Measurements from ENCODE around the gene ACTR10. TPM values are rescaled to one million over a fixed set of nuclear protein-coding genes. Genes with fewer than 3 reads are reported as not detected.

ACTR10 gene
- total RNA-seq, 4 donors from 2014 or later = 70.6 to 104 (median 88.8) TPM

DNA sequence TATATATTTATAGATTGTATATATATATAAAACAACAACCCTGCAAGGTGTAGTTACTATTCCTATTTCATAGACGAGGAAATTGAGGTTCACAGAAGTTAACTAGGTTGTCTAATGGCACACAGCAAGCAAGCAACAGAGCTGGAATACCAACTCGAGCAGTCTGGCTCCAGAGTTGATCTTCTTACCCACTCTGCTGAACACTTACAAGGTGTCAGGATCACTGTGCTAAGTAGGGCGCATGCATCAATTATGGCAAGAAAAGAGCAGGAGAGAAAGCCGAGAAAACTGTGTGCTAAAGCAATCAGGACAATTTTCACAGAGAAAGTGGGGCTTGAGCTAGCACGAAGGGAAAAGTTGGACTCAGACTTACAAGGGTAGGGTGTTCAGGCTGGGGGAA is 32.1 kb upstream of the ACTR10 start:
- Histone ChIP-seq H3K36me3 (no peaks in the 10 kb centered on the region), H3K27me3 (no peaks in the 10 kb centered on the region), H3K27ac (no peak overlapping the region), H3K9me3 (no peaks in the 10 kb centered on the region), H3K4me1 (peaks cover 0 to 3% of the 10 kb centered on the region in 2 donors), H3K4me3 (no peak overlapping the region)
- intact Hi-C loops (cut with DNase I; ENCODE audit: low total_unique reads) (loop anchor here (2.0 kb wide), 1 partner anchor 59 kb away; no protein-coding TSS in a partner anchor), in situ Hi-C loops (cut with MboI; ENCODE audit: low sequenced_read_pairs in 4 of 4) (loop anchor here in 1 of 4 donors (10.0 kb wide), 1 partner anchor 63 kb away; no protein-coding TSS in a partner anchor)
- TF ChIP-seq CTCF (IDR thresholded peaks at IDR 0.05 in 4 of 5, conservative IDR thresholded peaks at IDR 0.05 in 1 of 5) = no peak
- TF ChIP-seq POLR2A (IDR thresholded peaks at IDR 0.05) = no peak
- ATAC-seq = no peak
- DNase-seq = no peak

DNA sequence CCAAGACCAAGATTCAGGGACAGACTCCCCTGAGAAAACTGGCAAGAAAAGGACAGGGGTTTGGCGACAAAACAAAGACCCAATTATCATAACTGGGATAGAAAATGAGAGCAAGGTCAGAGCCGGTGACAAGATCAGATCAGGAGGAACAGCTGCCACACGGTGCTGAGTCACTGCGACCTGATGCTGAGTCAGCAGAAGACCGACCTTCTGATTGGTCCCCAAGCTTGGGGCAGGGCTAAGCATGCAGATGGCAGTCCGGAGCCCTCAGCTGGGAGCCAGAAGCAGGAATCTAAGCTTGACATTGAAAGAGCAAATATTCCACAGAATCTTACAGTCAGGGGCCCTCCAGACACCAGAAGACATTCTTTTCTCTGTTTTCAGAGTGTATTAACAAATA is 28.9 kb upstream of the ACTR10 start:
- DNase-seq (peak; percentile 25 to 76), ATAC-seq (peak; percentile 77 to 97)
- Histone ChIP-seq H3K4me3 (peak overlapping the region in 2 of 4 donors; percentile 2 to 4), H3K36me3 (no peaks in the 10 kb centered on the region), H3K27ac (no peak overlapping the region), H3K4me1 (peaks cover 0 to 3% of the 10 kb centered on the region in 2 donors), H3K27me3 (no peaks in the 10 kb centered on the region), H3K9me3 (no peaks in the 10 kb centered on the region)
- TF ChIP-seq POLR2A (IDR thresholded peaks at IDR 0.05) (no peak), CTCF (IDR thresholded peaks at IDR 0.05 in 4 of 5, conservative IDR thresholded peaks at IDR 0.05 in 1 of 5) (no peak)
- intact Hi-C loops (cut with DNase I; ENCODE audit: low total_unique reads) = no loop called here
- in situ Hi-C loops (cut with MboI; ENCODE audit: low sequenced_read_pairs in 4 of 4) = no loop called here

DNA sequence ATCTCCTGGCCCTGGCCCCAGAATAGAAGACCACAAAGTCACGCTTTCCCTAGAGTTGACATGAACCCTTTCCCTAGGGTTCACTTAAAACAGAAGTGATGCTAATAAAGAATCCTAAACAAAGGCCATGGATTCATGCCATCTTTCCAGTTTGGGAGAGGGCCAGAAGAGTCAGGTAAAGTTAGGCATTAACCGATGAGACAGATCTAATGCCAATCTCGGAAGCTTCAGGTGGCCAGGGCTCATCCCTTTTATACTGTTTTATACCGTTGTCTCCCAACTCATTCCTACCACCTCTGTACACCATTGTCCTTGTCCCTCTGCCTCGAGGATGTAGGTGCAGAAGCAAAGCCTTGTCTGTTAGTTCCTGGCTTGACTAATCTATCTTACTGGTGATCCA is 22.8 kb upstream of the ACTR10 start:
- TF ChIP-seq POLR2A (IDR thresholded peaks at IDR 0.05) (no peak), CTCF (IDR thresholded peaks at IDR 0.05 in 4 of 5, conservative IDR thresholded peaks at IDR 0.05 in 1 of 5) (no peak)
- ATAC-seq = no peak
- H3K27ac ChIP-seq = no peak overlapping the region
- no peaks in the 10 kb centered on the region for H3K9me3 ChIP-seq
- no peak overlapping the region for H3K4me3 ChIP-seq
- no peak for DNase-seq
- H3K4me1 ChIP-seq = no peaks in the 10 kb centered on the region
- intact Hi-C loops (cut with DNase I; ENCODE audit: low total_unique reads) = no loop called here
- in situ Hi-C loops (cut with MboI; ENCODE audit: low sequenced_read_pairs in 4 of 4) = no loop called here
- H3K27me3 ChIP-seq = no peaks in the 10 kb centered on the region
- no peaks in the 10 kb centered on the region for H3K36me3 ChIP-seq

DNA sequence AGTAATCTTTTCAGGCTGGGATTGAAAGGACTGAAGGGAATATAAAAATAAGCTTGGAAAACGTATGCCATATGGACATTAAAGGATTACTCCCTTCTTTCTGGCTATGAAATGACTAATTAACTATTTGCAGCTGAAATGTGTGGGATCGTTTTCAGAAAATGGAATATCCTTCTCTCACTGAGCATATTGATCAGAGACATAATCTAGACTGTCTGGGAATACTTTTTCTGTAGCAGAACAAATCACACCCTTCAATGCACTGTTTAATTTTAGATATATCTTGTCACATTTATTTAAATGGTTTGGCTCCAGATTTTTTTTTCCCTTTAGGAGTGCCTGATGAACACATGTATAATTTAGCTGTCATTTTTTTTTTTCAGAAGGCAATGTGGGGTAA is 10.8 kb upstream of the ACTR10 start:
- no peaks in the 10 kb centered on the region for H3K36me3 ChIP-seq
- no peaks in the 10 kb centered on the region for H3K27me3 ChIP-seq
- H3K4me1 ChIP-seq = no peaks in the 10 kb centered on the region
- H3K27ac ChIP-seq = no peak overlapping the region
- TF ChIP-seq CTCF (IDR thresholded peaks at IDR 0.05 in 4 of 5, conservative IDR thresholded peaks at IDR 0.05 in 1 of 5) = no peak
- TF ChIP-seq POLR2A (IDR thresholded peaks at IDR 0.05) = no peak
- no peak overlapping the region for H3K4me3 ChIP-seq
- in situ Hi-C loops (cut with MboI; ENCODE audit: low sequenced_read_pairs in 4 of 4) = no loop called here
- no peak for ATAC-seq
- intact Hi-C loops (cut with DNase I; ENCODE audit: low total_unique reads) = no loop called here
- DNase-seq = no peak
- H3K9me3 ChIP-seq = no peaks in the 10 kb centered on the region

Measured in gastrocnemius medialis (tissue), 4 donors.